PFSK-1 (cell line): ENCODE measurements around the gene UGGT1.

Experiments used
- POLR2AphosphoS5 ChIP-seq: IDR thresholded peaks from 2 replicates; pipeline ENCODE4 v1.6.1; 2012; ENCODE audit warnings: low read depth, mild to moderate bottlenecking, control low read depth, low read length, moderate library complexity
- SIN3A ChIP-seq: IDR thresholded peaks from 2 replicates; pipeline ENCODE4 v1.6.1; 2012; ENCODE audit warnings: mild to moderate bottlenecking, low read length, moderate library complexity, borderline replicate concordance; ENCODE audit not compliant: insufficient read depth
- TF ChIP-seq, protein P1 (sequence below), 2 experiments: IDR thresholded peaks; 2 replicates each; pipeline versions ENCODE4 v1.6.1 to v1.8.0; 2011 to 2012; ENCODE audit warnings: low read depth in 2 of 2, low read length in 2 of 2, control low read depth in 1 of 2, inconsistent platforms in 1 of 2, mild to moderate bottlenecking in 1 of 2, moderate library complexity in 1 of 2; ENCODE audit not compliant: insufficient read depth in 1 of 2

DNA sequence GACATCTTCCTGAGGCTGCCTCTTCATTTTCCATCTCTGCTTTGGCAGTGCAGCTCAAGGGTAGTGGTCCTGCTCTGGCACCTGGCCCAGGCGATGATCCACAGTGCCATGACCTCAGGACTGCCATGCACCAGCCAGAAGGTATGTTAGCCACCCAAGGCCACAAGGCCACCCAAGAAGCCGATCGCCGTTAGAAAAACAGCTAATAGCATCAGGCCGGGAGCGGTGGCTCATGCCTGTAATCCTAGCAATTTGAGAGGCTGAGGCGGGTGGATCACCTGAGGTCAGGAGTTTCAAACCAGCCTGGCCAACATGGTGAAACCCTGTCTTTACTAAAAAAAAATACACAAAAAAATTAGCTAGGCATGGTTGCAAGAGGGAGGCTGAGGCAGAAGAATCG, 28.4 kb upstream of the UGGT1 start:
- TF ChIP-seq POLR2AphosphoS5, result no peak
- TF ChIP-seq, protein P1, sequence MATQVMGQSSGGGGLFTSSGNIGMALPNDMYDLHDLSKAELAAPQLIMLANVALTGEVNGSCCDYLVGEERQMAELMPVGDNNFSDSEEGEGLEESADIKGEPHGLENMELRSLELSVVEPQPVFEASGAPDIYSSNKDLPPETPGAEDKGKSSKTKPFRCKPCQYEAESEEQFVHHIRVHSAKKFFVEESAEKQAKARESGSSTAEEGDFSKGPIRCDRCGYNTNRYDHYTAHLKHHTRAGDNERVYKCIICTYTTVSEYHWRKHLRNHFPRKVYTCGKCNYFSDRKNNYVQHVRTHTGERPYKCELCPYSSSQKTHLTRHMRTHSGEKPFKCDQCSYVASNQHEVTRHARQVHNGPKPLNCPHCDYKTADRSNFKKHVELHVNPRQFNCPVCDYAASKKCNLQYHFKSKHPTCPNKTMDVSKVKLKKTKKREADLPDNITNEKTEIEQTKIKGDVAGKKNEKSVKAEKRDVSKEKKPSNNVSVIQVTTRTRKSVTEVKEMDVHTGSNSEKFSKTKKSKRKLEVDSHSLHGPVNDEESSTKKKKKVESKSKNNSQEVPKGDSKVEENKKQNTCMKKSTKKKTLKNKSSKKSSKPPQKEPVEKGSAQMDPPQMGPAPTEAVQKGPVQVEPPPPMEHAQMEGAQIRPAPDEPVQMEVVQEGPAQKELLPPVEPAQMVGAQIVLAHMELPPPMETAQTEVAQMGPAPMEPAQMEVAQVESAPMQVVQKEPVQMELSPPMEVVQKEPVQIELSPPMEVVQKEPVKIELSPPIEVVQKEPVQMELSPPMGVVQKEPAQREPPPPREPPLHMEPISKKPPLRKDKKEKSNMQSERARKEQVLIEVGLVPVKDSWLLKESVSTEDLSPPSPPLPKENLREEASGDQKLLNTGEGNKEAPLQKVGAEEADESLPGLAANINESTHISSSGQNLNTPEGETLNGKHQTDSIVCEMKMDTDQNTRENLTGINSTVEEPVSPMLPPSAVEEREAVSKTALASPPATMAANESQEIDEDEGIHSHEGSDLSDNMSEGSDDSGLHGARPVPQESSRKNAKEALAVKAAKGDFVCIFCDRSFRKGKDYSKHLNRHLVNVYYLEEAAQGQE (IDR thresholded peaks at IDR 0.05; ENCODE audit: insufficient read depth in 1 of 2, low read depth in 2 of 2, low read length in 2 of 2), result no peak
- TF ChIP-seq SIN3A, result no peak
